Panc1 (cell line): ENCODE data around the gene DPAGT1. TPM values are rescaled to one million over a fixed set of nuclear protein-coding genes. Genes with fewer than 3 reads are reported as not detected.

Experiments used
- ATAC-seq: fragments of 200-7000 bp; cut with Tn5 transposase; 2 replicates; pipeline ENCODE4 v1.9.1; 2020; ENCODE audit warnings: mild to moderate bottlenecking, moderate library complexity
- BruUV-seq: library from RNA; stranded (reverse); fragments of 400-500 nt; replicated peaks from 2 replicates; lab custom pipeline; 2021; lab: Mats Ljungman, UMichigan
- CTCF ChIA-PET: fragments of 300-600 bp; sonication (Branson Sonifier 250); formaldehyde crosslinking; loops from one replicate; lab custom pipeline; 2022; ENCODE audit warnings: antibody characterized with exemption; lab: Charles Lee
- POLR2A ChIA-PET: fragments of 300-600 bp; sonication (Branson Sonifier 250); formaldehyde crosslinking; loops from one replicate; lab custom pipeline; 2022; ENCODE audit warnings: antibody characterized with exemption; lab: Charles Lee
- DNase-seq: peaks from one replicate; pipeline ENCODE4 v3.0.0-alpha.2; 2010; ENCODE audit warnings: low read depth, low spot score
- H3K27ac ChIP-seq: 2 replicates; pipeline ENCODE4 v1.5.1; 2011; ENCODE audit warnings: mild to moderate bottlenecking, low read length, inconsistent platforms
- H3K27me3 ChIP-seq: fragments of 200-500 bp; sonication (Bioruptor generic); 2 replicates; pipeline ENCODE4 v1.6.0; 2014; ENCODE audit warnings: low read length, inconsistent platforms; ENCODE audit not compliant: control insufficient read depth, insufficient read depth
- H3K36me3 ChIP-seq: fragments of 200-500 bp; sonication (Bioruptor generic); 2 replicates; pipeline ENCODE4 v1.5.1; 2014; ENCODE audit warnings: inconsistent platforms, mild to moderate bottlenecking, low read length, moderate library complexity; ENCODE audit not compliant: control insufficient read depth, insufficient read depth
- H3K4me1 ChIP-seq: 2 replicates; pipeline ENCODE4 v1.5.1; 2011; ENCODE audit warnings: inconsistent platforms, mild to moderate bottlenecking, low read length, moderate library complexity; ENCODE audit not compliant: control insufficient read depth, insufficient read depth
- H3K4me3 ChIP-seq, 2 experiments: 2 replicates each; pipeline ENCODE4 v1.5.1; 2011 to 2012; ENCODE audit warnings: low read depth in 2 of 2, low read length in 2 of 2, mild to moderate bottlenecking in 2 of 2, inconsistent platforms in 1 of 2, moderate library complexity in 1 of 2
- H3K9me3 ChIP-seq: fragments of 200-500 bp; sonication (Bioruptor generic); 2 replicates; pipeline ENCODE4 v1.5.1; 2014; ENCODE audit warnings: low read depth, mild to moderate bottlenecking, inconsistent platforms, low read length, moderate library complexity; ENCODE audit not compliant: control insufficient read depth, insufficient read depth
- CTCF ChIP-seq: fragments of 450-650 bp; IDR thresholded peaks from 2 replicates; pipeline ENCODE4 v1.5.1; 2017; ENCODE audit warnings: mild to moderate bottlenecking
- POLR2AphosphoS5 ChIP-seq: IDR thresholded peaks from 2 replicates; pipeline ENCODE4 v1.6.1; 2012; ENCODE audit warnings: mild to moderate bottlenecking, low read depth, low read length, moderate library complexity
- REST ChIP-seq, 2 experiments: IDR thresholded peaks; 2 replicates each; pipeline ENCODE4 v1.6.1; 2011 to 2012; ENCODE audit warnings: low read depth in 2 of 2, control low read depth in 1 of 2, low read length in 1 of 2, mild to moderate bottlenecking in 1 of 2, moderate library complexity in 1 of 2; ENCODE audit not compliant: insufficient read depth in 1 of 2
- SIN3A ChIP-seq: IDR thresholded peaks from 2 replicates; pipeline ENCODE4 v1.6.1; 2012; ENCODE audit warnings: low read depth, mild to moderate bottlenecking, low read length, moderate library complexity, borderline replicate concordance; ENCODE audit not compliant: insufficient read depth
- TCF7L2 ChIP-seq: IDR thresholded peaks from 2 replicates; pipeline ENCODE4 v1.6.1; 2011; ENCODE audit warnings: mild to moderate bottlenecking, low read depth, low read length, inconsistent platforms
- in situ Hi-C: cut with HindIII; loops from 2 replicates; pipeline ENCODE4 v1.10.0; 2016; ENCODE audit warnings: low sequenced_read_pairs, low pct_unique_long_range_greater_than_20kb
- intact Hi-C: fragments of 100-400 bp; cut with micrococcal nuclease; formaldehyde crosslinking; loops from one replicate; pipeline ENCODE4 v1.10.0; 2022; ENCODE audit not compliant: unreplicated experiment
- total RNA-seq: library from RNA; stranded (reverse); gene quantifications from one replicate; pipeline ENCODE4 v1.2.1, GENCODE V29; 2021; ENCODE audit not compliant: unreplicated experiment

DPAGT1 gene
- total RNA-seq, 1 experiment from 2014 or later = 72.1 TPM

- Histone ChIP-seq H3K27ac (no peak overlapping the region), H3K9me3 (no peaks in the 10 kb centered on the region), H3K4me1 (peaks cover 24% of the 10 kb centered on the region), H3K4me3 (no peak overlapping the region), H3K36me3 (peaks cover 6% of the 10 kb centered on the region), H3K27me3 (no peaks in the 10 kb centered on the region)
- DNase-seq (no peak), ATAC-seq (no peak)
- in situ Hi-C loops = no loop called here
- intact Hi-C loops = no loop called here
- ChIA-PET POLR2A (interaction anchor here (0.5 to 0.7 kb wide), 3 partner anchors 16 to 95 kb away, joined by 3 to 7 read pairs (median 6); partner anchors contain the start of gene VPS11), CTCF (no interaction called here)
- BruUV-seq = no TSS peak
- TF ChIP-seq POLR2AphosphoS5 = no peak
Measured at GRCh38 chr11:119089319-119089718, 12.3 kb downstream of the DPAGT1 start.

GRCh38 chr11:119088406-119088805 is 13.2 kb downstream of the DPAGT1 start:
- no peak for ATAC-seq
- H3K27me3 ChIP-seq = no peaks in the 10 kb centered on the region
- ChIA-PET CTCF (interaction anchor here (0.6 kb wide), 1 partner anchor 195 kb away, joined by 3 read pairs; no protein-coding TSS in a partner anchor), POLR2A (no interaction called here)
- peaks cover 4% of the 10 kb centered on the region for H3K36me3 ChIP-seq
- in situ Hi-C loops (no loop called here), intact Hi-C loops (no loop called here)
- no peak overlapping the region for H3K27ac ChIP-seq
- H3K4me1 ChIP-seq = peaks cover 23% of the 10 kb centered on the region
- DNase-seq = no peak
- no TSS peak for BruUV-seq
- H3K9me3 ChIP-seq = no peaks in the 10 kb centered on the region
- no peak overlapping the region for H3K4me3 ChIP-seq
- TF ChIP-seq REST (IDR thresholded peaks at IDR 0.05; ENCODE audit: insufficient read depth in 1 of 2, low read depth in 2 of 2, low read length in 1 of 2) (no peak), TCF7L2 (no peak), CTCF (no peak), SIN3A (no peak), POLR2AphosphoS5 (no peak)

GRCh38 chr11:119087747-119088241 is 13.9 kb downstream of the DPAGT1 start:
- DNase-seq (no peak), ATAC-seq (no peak)
- ChIA-PET POLR2A (no interaction called here), CTCF (no interaction called here)
- no peak overlapping the region for H3K27ac ChIP-seq
- no TSS peak for BruUV-seq
- intact Hi-C loops = no loop called here
- H3K27me3 ChIP-seq = no peaks in the 10 kb centered on the region
- H3K36me3 ChIP-seq = no peaks in the 10 kb centered on the region; the same call in 1 of the 2 replicates
- TF ChIP-seq REST (IDR thresholded peaks at IDR 0.05; ENCODE audit: insufficient read depth in 1 of 2, low read depth in 2 of 2, low read length in 1 of 2) (no peak), SIN3A (no peak), POLR2AphosphoS5 (no peak), TCF7L2 (no peak), CTCF (no peak)
- H3K9me3 ChIP-seq = no peaks in the 10 kb centered on the region
- peaks cover 17% of the 10 kb centered on the region for H3K4me1 ChIP-seq
- H3K4me3 ChIP-seq = no peak overlapping the region
- in situ Hi-C loops = no loop called here
